HepG2 (cell line): ENCODE results near the gene C9orf78. TPM values are rescaled to one million over a fixed set of nuclear protein-coding genes. Genes with fewer than 3 reads are reported as not detected.

Source experiments
- ATAC-seq: fragments of 200-7000 bp; cut with Tn5 transposase; 3 replicates; pipeline ENCODE4 v1.9.1; 2020; ENCODE audit warnings: mild to moderate bottlenecking, moderate library complexity
- BruUV-seq: library from RNA; stranded (reverse); fragments of 400-500 nt; replicated peaks from 2 replicates; lab custom pipeline; 2021; lab: Mats Ljungman, UMichigan
- CTCF ChIA-PET: fragments of 300-600 bp; formaldehyde crosslinking; extraction: SDS; loops from one replicate; lab custom pipeline; 2021; ENCODE audit warnings: low total read pairs, inconsistent platforms, low intra/inter-chr PET ratio; lab: Yijun Ruan, JAX
- POLR2A ChIA-PET: fragments of 350-600 bp; sonication (Branson Sonifier 250); formaldehyde crosslinking; loops from one replicate; lab custom pipeline; 2020; ENCODE audit warnings: antibody characterized with exemption, inconsistent platforms; lab: Yijun Ruan, JAX
- DNase-seq: peaks from one replicate; pipeline ENCODE4 v3.0.0-alpha.2; 2015; ENCODE audit warnings: low spot score
- FAIRE-seq: peaks from 3 replicates; lab custom pipeline; 2011; peaks lifted over from hg19 to GRCh38; lab: Jason Lieb, UNC
- H2AFZ ChIP-seq: one replicate; pipeline ENCODE4 v1.6.1; 2011; ENCODE audit warnings: low read length, inconsistent platforms
- H3K27ac ChIP-seq: fragments of 300-600 bp; 3 replicates; pipeline ENCODE4 v1.8.0; 2011; ENCODE audit warnings: mixed run types, mild to moderate bottlenecking, mixed read lengths, low read length, inconsistent platforms; ENCODE audit not compliant: insufficient read depth; ENCODE audit errors: extremely low read length
- H3K27me3 ChIP-seq, 2 experiments: fragments of 200-600 bp in 1 of 2; 2 replicates in 1 of 2; 3 replicates in 1 of 2; pipeline versions ENCODE4 v1.6.0 to v1.8.0; 2011; ENCODE audit warnings: low read length in 2 of 2, mild to moderate bottlenecking in 2 of 2, moderate library complexity in 2 of 2, inconsistent platforms in 1 of 2; ENCODE audit not compliant: insufficient read depth in 2 of 2, control insufficient read depth in 1 of 2
- H3K36me3 ChIP-seq, 2 experiments: fragments of 200-600 bp in 1 of 2; replicated peaks in 1 of 2; 2 replicates in 1 of 2; 3 replicates in 1 of 2; pipeline versions ENCODE4 v1.5.1 to v1.8.0; 2011; ENCODE audit warnings: low read length in 2 of 2, inconsistent platforms in 1 of 2; ENCODE audit not compliant: insufficient read depth in 2 of 2, control insufficient read depth in 1 of 2
- H3K4me1 ChIP-seq: 2 replicates; pipeline ENCODE4 v1.5.1; 2012; ENCODE audit warnings: low read length, inconsistent platforms; ENCODE audit not compliant: insufficient read depth
- H3K4me2 ChIP-seq: 2 replicates; pipeline ENCODE4 v1.6.0; 2011; ENCODE audit warnings: low read depth, low read length, inconsistent platforms
- H3K4me3 ChIP-seq, 3 experiments: fragments of 200-600 bp in 1 of 3; sonication (generic), shearing (Covaris generic) in 1 of 3; replicated peaks in 1 of 3; 2 replicates each; pipeline ENCODE4 v1.5.1; 2011 to 2016; ENCODE audit warnings: low read length in 3 of 3, inconsistent platforms in 2 of 3, low read depth in 2 of 3, mild to moderate bottlenecking in 2 of 3, control low read depth in 1 of 3, mixed read lengths in 1 of 3; ENCODE audit not compliant: insufficient read depth in 1 of 3
- H3K79me2 ChIP-seq: one replicate; pipeline ENCODE4 v1.6.1; 2011; ENCODE audit warnings: low read length, inconsistent platforms; ENCODE audit not compliant: insufficient read depth
- H3K9ac ChIP-seq: 2 replicates; pipeline ENCODE4 v1.6.0; 2011; ENCODE audit warnings: mild to moderate bottlenecking, low read depth, low read length, inconsistent platforms; ENCODE audit not compliant: insufficient read depth
- H3K9me3 ChIP-seq: 2 replicates; pipeline ENCODE4 v1.5.1; 2012; ENCODE audit warnings: mild to moderate bottlenecking, low read length
- H4K20me1 ChIP-seq: 2 replicates; pipeline ENCODE4 v1.6.0; 2011; ENCODE audit warnings: inconsistent platforms, mild to moderate bottlenecking, low read length, moderate library complexity; ENCODE audit not compliant: insufficient read depth
- EEA1 ChIP-seq: sonication (generic); formaldehyde crosslinking; IDR thresholded peaks from 2 replicates; pipeline ENCODE4 v1.5.1; 2020; ENCODE audit warnings: mild to moderate bottlenecking, missing genetic modification reagents, borderline replicate concordance
- GZF1 ChIP-seq: sonication (generic); formaldehyde crosslinking; IDR thresholded peaks from 2 replicates; pipeline ENCODE4 v1.5.1; 2020; ENCODE audit warnings: mild to moderate bottlenecking, missing genetic modification reagents
- HNF1A ChIP-seq, 2 experiments: sonication (generic) in 1 of 2; formaldehyde crosslinking in 1 of 2; IDR thresholded peaks; 2 replicates each; pipeline versions ENCODE4 v1.4.0 to v1.6.1; 2016 to 2020; ENCODE audit warnings: borderline replicate concordance in 1 of 2, low read depth in 1 of 2, mild to moderate bottlenecking in 1 of 2, missing genetic modification reagents in 1 of 2
- HNF4G ChIP-seq, 2 experiments: sonication (generic) in 1 of 2; formaldehyde crosslinking in 1 of 2; IDR thresholded peaks; 2 replicates each; pipeline versions ENCODE4 v1.4.0 to v1.6.1; 2011 to 2020; ENCODE audit warnings: borderline replicate concordance in 2 of 2, low read depth in 2 of 2, mild to moderate bottlenecking in 2 of 2, low read length in 1 of 2, missing genetic modification reagents in 1 of 2, moderate library complexity in 1 of 2
- MAFG ChIP-seq: sonication (generic); formaldehyde crosslinking; IDR thresholded peaks from 2 replicates; pipeline ENCODE4 v1.5.1; 2020; ENCODE audit warnings: mild to moderate bottlenecking, missing genetic modification reagents
- MXI1 ChIP-seq: IDR thresholded peaks from 3 replicates; pipeline ENCODE4 v1.6.1; 2012; ENCODE audit warnings: low read depth, low read length, inconsistent platforms, borderline replicate concordance
- PLSCR1 ChIP-seq: sonication (generic); formaldehyde crosslinking; IDR thresholded peaks from 2 replicates; pipeline ENCODE4 v1.5.0; 2020; ENCODE audit warnings: missing genetic modification reagents, mild to moderate bottlenecking, borderline replicate concordance
- WGBS: methylation state at CpG from one replicate; pipeline ENCODE4 v1.1.6; 2017; ENCODE audit warnings: low lambda C conversion rate; 5-methylcytosine and 5-hydroxymethylcytosine counted together
- in situ Hi-C: cut with HindIII; loops from 2 replicates; pipeline ENCODE4 v1.10.0; 2017; ENCODE audit warnings: low pct_unique_long_range_greater_than_20kb; ENCODE audit not compliant: extremely low pct_ligation_motif_present
- intact Hi-C: fragments of 100-400 bp; cut with micrococcal nuclease; formaldehyde crosslinking; loops from one replicate; pipeline ENCODE4 v1.10.0; 2022; ENCODE audit not compliant: unreplicated experiment
- polyA plus RNA-seq, 8 experiments: library from polyadenylated mRNA; depleted of rRNA in 3 of 8; stranded (reverse) in 7 of 8; unstranded in 1 of 8; fragments of >200 nt; fragmentation: Illumina TruSeq in 4 of 8; extraction: Trizol in 4 of 8; gene quantifications; 2 replicates each; pipeline versions ENCODE4 v1.2.1 to v1.2.3, GENCODE V29; 2011 to 2016; ENCODE audit warnings: low read depth in 4 of 8, missing spikeins in 1 of 8, mixed read lengths in 1 of 8; ENCODE audit not compliant: insufficient read depth in 1 of 8
- total RNA-seq, 5 experiments: library from RNA; depleted of rRNA; stranded (reverse); fragments of >200 nt; fragmentation: Illumina TruSeq; extraction: Trizol; gene quantifications; 2 replicates each; pipeline ENCODE4 v1.2.3, GENCODE V29; 2016; ENCODE audit warnings: low read depth in 1 of 5

The C9orf78 gene
- total and polyA plus RNA-seq, 2 of the 13 experiments (the other 11 are each of a cell fraction or from before 2014, with no cell fraction given): 18.4 to 35.5 TPM

GRCh38 chr9:129854588-129855110 lies 19.6 kb upstream of the C9orf78 start:
- Histone ChIP-seq H3K79me2 (no peaks in the 10 kb centered on the region), H2AFZ (no peak overlapping the region), H3K27me3 (no peaks in the 10 kb centered on the region), H3K9ac (no peak overlapping the region), H3K4me1 (no peaks in the 10 kb centered on the region), H3K4me3 (no peak overlapping the region), H4K20me1 (no peaks in the 10 kb centered on the region), H3K4me2 (no peak overlapping the region), H3K36me3 (peaks cover 5 to 27% of the 10 kb centered on the region in 2 experiments; a peak in 3 of 5 replicates), H3K9me3 (no peaks in the 10 kb centered on the region), H3K27ac (no peak overlapping the region)
- in situ Hi-C loops: no loop called here
- FAIRE-seq: no peak
- no peak for ATAC-seq
- TF ChIP-seq MXI1 (no peak), HNF4G (IDR thresholded peaks at IDR 0.05; ENCODE audit: borderline replicate concordance, low read depth, low read length) (no peak), HNF4G (CRISPR knock-in tag; IDR thresholded peaks at IDR 0.05; ENCODE audit: borderline replicate concordance, low read depth) (no peak), GZF1 (CRISPR knock-in tag) (no peak), HNF1A (IDR thresholded peaks at IDR 0.05; ENCODE audit: low read depth) (no peak), HNF1A (CRISPR knock-in tag; IDR thresholded peaks at IDR 0.05; ENCODE audit: borderline replicate concordance) (no peak), EEA1 (CRISPR knock-in tag) (no peak), PLSCR1 (CRISPR knock-in tag) (no peak), MAFG (CRISPR knock-in tag) (no peak)
- CTCF ChIA-PET: no interaction called here
- DNase-seq: no peak
- POLR2A ChIA-PET: no interaction called here
- BruUV-seq: no TSS peak
- intact Hi-C loops: no loop called here
- 95% methylated on average over 4 of the region's 4 CpGs for WGBS
